Liver (tissue), 3 donors: Measurements from ENCODE around the gene IFTAP.
A peak's percentile ranks its signal among the peaks of the same experiment; 100 is the strongest.

Experiments used
- GABPA ChIP-seq, 2 donors: IDR thresholded peaks in 1 of 2; conservative IDR thresholded peaks in 1 of 2; 2 replicates each; pipeline ENCODE4 v1.6.1; 2016; ENCODE audit warnings: antibody characterized with exemption in 2 of 2, mild to moderate bottlenecking in 1 of 2, moderate library complexity in 1 of 2
- MAX ChIP-seq: IDR thresholded peaks from 2 replicates; pipeline ENCODE4 v1.6.1; 2016; ENCODE audit warnings: antibody characterized with exemption
- REST ChIP-seq: IDR thresholded peaks from 2 replicates; pipeline ENCODE4 v1.6.1; 2016; ENCODE audit warnings: antibody characterized with exemption, mild to moderate bottlenecking
- SP1 ChIP-seq: IDR thresholded peaks from 2 replicates; pipeline ENCODE4 v1.6.1; 2018; ENCODE audit warnings: antibody characterized with exemption, mild to moderate bottlenecking
- YY1 ChIP-seq: IDR thresholded peaks from 2 replicates; pipeline ENCODE4 v1.6.1; 2016; ENCODE audit warnings: antibody characterized with exemption, mild to moderate bottlenecking
- TF ChIP-seq, protein P1 (sequence below): fragments of 150-350 bp; IDR thresholded peaks from 2 replicates; pipeline ENCODE4 v1.5.1; 2017; ENCODE audit warnings: improper control_type of control experiment, low read depth, low read length; ENCODE audit not compliant: missing input control
- donor health status: healthy.
- donor health status: healthy.

- TF ChIP-seq SP1 (peak; percentile 47), YY1 (peak; percentile 84), REST (peak; percentile 56), MAX (peak; percentile 65), GABPA (IDR thresholded peaks at IDR 0.05 in 1 of 2, conservative IDR thresholded peaks at IDR 0.05 in 1 of 2) (peak; percentile 51 to 79)
- TF ChIP-seq, protein P1, sequence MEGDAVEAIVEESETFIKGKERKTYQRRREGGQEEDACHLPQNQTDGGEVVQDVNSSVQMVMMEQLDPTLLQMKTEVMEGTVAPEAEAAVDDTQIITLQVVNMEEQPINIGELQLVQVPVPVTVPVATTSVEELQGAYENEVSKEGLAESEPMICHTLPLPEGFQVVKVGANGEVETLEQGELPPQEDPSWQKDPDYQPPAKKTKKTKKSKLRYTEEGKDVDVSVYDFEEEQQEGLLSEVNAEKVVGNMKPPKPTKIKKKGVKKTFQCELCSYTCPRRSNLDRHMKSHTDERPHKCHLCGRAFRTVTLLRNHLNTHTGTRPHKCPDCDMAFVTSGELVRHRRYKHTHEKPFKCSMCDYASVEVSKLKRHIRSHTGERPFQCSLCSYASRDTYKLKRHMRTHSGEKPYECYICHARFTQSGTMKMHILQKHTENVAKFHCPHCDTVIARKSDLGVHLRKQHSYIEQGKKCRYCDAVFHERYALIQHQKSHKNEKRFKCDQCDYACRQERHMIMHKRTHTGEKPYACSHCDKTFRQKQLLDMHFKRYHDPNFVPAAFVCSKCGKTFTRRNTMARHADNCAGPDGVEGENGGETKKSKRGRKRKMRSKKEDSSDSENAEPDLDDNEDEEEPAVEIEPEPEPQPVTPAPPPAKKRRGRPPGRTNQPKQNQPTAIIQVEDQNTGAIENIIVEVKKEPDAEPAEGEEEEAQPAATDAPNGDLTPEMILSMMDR = no peak
Measured at GRCh38 chr11:36594316-36594989, at the start of gene IFTAP.
